GM19324 (cell line): ENCODE results near the gene TRAPPC3.
"Not testable (repeated sequence)": the region's sequence is repeated elsewhere in the genome, so short reads cannot be mapped to it uniquely, and the experiment has no call there.

Experiments
- ATAC-seq: cut with Tn5 transposase; IDR thresholded peaks from one replicate; pipeline ENCODE4 v1.9.1; 2021; ENCODE audit warnings: mild to moderate bottlenecking, moderate library complexity; ENCODE audit not compliant: unreplicated experiment, low FRiP score

Gene TRAPPC3

DNA sequence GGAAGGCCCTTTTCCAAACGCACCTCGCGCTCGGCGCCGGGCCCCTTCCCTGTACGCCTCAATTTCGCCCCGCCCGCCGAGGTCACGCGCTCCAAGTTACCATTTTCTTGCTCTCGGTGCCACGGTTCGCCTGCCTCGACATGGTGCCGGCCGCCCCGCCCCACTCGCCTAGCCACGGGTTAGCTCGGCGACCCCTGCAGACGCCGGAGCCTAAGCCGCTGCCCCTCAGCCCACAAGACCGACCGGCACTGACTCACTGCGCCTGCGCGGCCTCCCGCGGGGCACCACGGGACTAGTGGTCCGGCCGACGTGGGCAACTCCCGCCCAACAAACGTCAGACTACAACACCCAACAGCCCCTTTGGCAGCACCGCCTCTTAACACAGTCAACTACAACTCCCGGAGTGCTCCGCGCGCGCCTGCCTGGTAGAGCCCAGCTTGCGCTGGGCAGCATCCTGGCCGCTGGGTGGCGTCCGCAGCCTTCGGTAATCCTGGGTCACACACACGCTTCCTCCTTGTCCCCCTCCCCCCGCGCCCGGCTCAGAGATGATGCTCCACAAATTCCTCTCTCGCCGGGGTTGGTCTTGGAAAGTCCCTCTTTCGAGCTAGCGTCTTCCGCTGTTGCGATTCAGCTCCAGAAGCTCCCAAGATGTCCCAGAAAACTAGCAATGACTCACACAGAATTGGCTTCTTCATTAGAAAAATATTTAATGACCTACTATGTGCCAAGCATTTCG lies at the start of gene TRAPPC3:
Gene TRAPPC3, minus strand, starts transcription at position 250 of the 736 bp plus-strand sequence. Its CDS starts 108 bp downstream, at position 142.
- ATAC-seq, result peak; percentile 93

DNA sequence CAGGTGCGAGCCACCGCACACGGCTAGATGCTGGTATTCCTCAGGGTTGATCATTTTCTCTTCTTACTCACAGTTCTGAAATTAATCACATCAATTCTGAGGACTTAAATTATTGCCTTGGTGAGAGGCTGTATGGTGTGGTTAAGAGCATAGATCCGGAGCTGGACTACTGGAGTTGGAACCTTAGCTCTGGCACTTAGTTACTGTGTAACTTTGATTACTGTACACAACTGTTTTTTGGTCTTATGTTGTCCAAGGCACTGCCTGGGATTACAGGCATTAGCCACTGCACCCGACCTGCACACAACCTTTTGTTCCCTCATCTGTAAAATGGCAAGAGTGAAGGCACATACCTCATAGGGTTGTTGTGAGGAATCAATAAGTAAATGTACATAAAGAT lies 49.4 kb upstream of the TRAPPC3 start:
- no peak for ATAC-seq

DNA sequence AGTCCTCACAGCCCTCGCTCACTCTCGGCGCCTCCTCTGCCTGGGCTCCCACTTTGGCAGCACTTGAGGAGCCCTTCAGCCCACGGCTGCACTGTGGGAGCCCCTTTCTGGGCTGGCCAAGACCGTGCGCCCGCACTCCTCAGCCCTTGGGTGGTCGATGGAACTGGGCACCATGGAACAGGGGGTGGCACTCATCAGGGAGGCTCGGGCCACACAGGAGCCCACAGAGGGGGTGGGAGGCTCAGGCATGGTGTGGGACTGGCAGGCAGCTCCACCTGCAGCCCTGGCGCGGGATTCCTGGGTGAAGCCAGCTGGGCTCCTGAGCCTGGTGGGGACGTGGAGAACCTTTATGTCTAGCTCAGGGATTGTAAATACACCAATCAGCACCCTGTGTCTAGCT lies 47.5 kb upstream of the TRAPPC3 start:
- ATAC-seq, result not testable (repeated sequence)

DNA sequence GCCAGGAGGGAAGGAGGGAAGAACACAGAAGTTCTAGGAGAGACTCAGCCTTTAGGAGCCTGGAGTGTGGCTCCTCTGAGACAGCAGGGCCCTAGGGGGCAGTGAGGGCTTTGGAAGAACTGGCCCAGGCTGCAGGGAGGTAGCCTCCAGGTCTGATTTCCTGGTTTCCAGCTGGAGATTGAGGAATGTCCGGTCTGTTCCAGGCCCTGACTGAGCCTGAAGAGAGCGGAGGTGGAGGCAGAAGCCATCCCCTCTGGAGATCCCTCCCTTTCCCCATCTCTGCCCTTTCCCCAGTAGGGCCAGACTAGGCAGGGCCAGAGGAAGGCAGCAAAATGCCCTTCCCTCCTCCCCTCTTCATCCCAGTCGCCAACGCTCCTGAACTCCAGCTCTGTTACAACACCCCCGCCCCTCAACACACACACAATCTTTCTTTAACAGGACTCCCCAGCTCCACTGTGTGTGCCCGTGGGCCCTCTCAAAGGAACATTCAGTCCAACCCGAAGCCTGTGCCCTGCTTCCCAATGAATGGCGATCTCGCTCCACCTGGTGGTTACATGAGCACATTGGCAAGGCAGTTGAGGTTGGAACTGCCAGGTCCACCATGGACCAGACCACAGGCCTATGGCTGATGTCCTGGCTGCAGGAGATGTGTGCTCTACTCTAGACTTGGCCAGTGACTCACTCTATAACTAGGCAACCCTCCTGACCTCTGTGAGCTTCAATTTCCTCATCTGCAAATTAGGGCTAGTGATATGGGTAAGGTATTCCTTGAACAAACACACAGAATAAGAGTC lies 38.7 kb upstream of the TRAPPC3 start:
- ATAC-seq, result peak; percentile 62

DNA sequence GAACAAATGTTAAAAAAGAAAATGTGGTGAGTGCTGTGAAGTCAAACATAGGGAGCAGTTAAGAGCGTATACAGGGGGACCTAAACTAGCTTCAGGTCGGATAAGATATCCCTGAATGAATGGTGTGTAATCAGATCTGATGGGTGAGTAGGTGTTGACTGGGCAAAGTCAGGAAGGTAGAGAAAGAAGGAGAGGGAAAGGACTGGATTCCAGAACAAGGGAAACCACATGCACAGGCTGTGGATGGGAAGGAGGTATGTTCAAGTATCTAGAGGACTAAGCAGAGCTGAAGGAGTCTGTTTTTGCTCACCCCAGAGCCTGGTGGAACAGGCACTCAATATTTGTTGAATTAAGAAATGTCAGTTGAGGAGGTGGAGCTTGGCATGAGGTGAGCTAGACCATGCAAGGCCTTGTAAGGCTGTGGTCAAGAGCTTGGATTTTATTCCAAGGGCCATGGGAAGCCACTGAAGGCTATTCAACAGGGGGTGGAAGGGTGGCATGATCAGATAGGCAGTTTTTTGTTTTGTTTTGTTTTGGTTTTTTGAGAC lies 34.1 kb upstream of the TRAPPC3 start:
- no peak for ATAC-seq

DNA sequence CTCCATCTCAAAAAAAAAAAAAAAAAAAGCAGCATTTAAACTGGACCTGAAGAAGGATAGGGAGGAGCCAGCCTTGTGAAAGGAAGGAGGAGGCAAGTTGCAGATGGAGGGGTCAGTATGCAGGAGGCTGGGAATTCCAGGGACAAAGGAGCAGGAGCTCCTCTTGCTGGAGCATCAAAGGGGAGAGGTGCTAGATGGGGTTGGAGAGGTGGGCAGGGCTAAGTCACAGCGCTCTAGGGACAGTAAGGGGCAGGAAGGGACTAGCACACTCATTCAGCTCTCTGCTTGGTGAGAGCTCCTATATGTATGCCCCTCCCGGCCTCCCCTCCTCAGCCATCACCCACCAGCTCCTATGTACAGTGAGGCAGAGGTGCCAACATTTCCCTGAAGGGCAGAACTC lies 33.4 kb upstream of the TRAPPC3 start:
- no peak for ATAC-seq

DNA sequence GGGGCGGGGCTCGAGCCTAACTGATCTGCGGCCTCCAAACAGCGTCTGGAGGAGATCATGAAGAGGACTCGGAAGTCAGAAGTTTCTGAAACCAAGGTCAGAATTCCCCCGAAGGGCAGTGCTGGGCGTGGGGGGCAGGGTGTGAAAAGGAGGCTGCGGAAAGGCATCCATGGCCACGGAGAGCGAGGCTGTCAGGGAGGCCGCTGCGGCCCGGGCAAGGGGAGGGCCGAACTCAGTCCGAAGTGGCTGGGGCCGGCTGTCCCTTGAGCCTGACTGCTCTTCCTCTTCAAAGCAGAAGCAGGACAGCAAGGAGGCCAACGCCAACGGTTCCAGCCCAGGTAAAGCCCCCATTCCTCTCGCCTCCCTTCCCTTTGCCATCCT lies 29.9 kb upstream of the TRAPPC3 start:
- ATAC-seq, result no peak

DNA sequence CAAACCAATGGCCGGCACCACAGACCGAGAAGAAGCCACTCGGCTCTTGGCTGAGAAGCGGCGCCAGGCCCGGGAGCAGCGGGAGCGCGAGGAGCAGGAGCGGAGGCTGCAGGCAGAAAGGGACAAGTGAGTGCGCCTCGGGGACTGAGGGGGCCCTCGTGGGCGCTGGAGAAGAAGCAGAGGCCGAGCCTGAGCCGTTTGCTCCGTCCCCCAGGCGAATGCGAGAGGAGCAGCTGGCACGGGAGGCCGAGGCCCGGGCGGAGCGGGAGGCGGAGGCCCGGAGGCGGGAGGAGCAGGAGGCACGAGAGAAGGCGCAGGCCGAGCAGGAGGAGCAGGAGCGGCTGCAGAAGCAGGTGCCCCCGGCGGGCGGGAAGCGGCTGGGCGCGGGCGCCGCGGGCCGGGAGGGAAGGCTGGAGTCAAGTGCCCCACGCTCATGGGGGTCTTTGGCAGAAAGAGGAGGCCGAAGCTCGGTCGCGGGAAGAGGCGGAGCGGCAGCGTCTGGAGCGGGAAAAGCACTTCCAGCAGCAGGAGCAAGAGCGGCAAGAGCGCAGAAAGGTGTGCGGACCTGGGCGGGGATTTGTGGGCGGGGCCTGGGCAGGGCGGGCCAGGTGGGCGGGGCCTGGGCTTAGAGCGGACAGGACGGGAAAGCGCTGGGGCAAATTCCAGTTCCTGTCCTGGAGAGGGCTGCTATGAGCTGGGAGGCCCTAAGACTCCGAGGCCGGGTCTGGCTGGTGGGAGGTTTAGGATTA lies 29.4 kb upstream of the TRAPPC3 start:
- ATAC-seq, result no peak

DNA sequence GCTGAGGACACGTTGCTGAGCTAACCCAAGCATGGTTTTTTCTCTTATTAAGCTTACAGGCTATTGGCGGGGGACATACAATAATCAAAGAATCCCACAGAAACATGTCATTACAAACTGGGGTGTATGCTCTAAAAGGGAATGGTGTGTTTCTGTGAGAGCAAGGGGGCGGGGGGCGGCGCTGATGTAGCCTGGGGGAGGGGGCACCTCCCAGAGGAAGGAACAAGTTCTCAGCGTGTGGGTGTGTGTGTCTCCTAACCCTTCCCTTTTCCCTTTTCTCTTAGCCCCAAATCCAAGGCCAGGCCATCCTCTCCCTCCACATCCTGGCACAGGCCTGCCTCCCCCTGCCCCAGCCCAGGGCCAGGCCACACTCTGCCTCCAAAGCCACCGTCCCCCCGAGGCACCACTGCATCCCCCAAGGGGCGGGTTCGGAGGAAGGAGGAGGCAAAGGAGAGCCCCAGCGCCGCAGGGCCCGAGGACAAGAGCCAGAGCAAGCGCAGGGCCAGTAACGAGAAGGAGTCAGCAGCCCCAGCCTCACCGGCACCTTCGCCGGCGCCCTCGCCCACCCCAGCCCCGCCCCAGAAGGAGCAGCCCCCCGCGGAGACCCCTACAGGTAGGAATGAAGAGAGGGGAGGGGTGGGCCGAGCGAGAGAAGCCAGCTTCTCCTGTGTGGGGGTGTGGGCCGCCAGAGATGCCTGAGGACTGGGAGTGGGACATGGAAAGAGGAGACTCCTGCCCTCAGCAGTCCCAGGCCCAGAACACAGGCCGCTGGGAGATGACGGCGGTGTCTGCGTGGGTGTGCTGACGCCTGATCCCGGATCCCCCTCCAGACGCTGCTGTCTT lies 28.5 kb upstream of the TRAPPC3 start:
- ATAC-seq, result no peak

DNA sequence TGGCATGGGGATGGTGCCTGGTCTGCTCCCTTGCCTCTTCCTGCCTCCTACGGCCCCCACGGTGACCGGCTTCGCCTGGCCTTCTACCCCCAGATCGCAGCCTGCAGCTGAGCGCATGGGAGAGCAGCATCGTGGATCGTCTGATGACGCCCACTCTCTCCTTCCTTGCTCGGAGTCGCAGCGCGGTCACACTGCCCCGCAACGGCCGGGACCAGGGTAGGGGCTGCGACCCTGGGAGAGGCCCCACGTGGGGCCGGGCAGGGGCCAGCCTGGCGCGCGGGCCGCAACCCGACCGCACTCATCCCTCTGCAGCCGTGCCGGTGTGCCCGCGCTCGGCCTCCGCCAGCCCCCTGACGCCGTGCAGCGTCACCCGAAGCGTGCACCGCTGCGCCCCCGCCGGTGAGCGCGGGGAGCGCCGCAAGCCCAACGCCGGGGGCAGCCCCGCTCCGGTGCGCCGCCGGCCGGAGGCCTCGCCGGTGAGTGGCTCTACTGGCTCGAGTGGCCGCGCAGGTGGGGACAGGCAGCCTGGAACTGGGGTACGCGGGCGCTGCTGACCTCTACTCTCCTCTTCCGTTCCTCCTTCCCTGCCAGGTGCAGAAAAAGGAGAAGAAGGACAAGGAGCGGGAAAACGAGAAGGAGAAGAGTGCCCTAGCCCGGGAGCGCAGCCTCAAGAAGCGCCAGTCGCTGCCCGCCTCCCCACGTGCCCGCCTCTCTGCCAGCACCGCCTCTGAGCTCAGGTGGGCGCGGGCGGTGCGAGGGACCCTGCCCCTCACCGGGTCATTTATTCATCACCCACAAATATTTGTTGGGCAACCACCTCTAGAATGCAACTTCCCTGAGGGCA lies 27.0 kb upstream of the TRAPPC3 start:
- ATAC-seq, result no peak

DNA sequence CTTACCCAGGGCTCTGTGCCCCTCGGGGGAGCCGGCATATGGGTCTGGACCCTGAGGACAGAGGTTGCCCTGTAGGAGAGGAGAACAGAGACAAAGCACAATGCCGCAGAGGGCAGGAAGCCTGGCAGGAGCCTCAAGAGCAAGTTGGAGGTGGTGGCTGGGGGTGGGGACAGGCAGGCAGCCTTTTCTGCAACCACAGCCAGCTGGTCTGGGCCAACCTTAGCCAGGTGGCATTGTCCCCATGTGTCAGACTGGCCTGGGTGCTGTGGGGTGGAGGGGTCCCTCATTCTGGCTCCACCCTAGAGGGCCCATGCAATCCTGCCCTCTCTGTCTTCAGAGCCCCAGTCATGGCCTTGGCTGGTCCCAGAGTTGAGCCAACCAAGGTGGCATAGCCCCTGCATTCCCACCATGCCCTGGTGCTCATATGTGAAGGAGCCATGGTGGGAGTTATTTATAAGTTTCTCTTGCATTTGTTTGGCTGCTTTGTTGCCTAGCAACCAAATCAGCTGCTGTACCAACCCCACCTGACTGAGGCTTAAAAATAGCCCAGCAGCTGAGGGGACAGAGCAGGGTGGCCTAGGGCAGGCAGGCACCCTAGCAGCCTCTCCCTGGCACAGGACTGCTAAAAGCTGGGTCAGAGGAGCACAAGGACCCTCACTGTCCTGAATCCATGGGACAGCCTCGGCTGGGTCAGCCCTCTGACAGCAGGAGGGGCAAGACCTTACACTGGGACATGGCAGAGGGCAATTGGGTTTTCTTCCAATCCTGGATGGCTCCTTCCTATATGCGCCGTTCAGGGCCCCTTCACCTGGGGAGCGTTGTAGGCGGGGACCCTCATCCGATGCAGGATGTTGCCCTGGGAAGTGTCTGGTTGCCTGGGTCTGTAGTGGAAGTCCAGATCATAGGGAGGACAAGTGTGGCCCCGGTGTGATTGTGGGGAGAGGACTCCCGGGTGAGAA lies 26.1 kb upstream of the TRAPPC3 start:
- peak; percentile 48 for ATAC-seq

DNA sequence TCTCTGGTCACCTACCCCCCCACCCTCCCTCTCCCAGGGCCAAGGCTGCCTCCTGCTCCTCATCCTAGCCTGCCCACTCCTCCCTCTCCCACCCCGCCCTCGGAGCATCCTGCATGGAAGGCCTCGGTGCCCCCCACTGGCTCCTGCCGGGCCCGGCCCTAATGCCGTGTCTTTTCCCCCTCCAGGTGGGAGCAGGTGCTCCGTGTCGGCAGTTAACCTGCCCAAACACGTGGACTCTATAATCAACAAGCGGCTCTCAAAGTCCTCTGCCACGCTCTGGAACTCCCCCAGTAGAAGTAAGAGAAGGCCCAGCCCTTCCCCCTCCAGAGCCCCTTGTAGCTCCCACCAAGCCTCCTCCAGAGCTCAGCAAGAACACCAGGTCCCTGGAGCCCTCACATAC lies 25.4 kb upstream of the TRAPPC3 start:
- ATAC-seq, result no peak

DNA sequence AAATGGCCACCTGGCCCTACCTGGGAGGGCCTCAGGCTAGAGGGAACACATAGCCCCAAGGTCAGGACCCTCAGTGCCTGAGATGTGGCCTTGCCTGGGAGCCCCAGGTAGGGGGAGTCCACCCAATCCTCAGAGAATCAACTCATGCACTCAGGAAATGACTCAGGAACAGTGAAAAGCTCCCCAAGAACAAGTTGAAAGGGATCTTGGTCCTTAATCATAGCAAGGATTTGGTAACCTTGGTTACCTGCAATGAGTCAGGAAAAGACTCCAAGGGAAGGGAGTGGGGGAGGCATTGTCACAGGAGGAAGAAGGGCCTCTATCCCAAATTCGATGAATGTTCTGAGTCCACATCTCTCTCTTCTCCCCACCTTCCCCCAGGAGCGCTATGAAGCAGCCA lies 23.7 kb upstream of the TRAPPC3 start:
- no peak for ATAC-seq

DNA sequence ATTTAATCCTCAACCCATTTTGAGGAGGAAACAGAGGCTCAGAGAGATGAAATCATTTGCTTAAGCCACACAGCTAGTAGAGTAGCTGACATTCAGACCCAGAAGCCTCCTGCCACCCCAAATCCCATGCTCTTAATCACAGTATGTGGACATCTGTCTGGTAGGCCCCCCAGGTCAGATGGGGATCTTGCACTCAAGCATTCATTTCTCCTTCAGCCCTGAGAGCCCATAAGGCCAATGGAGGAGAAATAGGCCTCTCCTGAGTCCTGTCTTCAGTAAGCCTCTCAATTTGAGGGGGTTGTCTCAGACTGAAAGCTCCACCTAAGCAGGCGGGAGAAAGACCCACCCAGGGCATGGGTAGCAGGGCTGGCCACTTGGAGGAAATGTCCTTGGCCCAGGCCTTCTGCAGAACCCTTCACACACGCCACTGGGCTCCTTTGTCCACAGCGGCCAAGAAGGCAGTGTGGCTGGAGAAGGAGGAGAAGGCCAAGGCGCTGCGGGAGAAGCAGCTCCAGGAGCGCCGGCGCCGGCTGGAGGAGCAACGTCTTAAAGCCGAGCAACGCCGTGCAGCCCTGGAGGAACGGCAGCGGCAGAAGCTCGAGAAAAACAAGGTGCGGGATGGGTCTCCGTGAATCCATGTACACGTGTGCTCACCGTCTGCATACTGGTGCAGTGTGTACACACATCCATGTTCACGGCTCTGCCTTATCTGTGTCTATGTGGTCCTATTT lies 22.9 kb upstream of the TRAPPC3 start:
- no peak for ATAC-seq

DNA sequence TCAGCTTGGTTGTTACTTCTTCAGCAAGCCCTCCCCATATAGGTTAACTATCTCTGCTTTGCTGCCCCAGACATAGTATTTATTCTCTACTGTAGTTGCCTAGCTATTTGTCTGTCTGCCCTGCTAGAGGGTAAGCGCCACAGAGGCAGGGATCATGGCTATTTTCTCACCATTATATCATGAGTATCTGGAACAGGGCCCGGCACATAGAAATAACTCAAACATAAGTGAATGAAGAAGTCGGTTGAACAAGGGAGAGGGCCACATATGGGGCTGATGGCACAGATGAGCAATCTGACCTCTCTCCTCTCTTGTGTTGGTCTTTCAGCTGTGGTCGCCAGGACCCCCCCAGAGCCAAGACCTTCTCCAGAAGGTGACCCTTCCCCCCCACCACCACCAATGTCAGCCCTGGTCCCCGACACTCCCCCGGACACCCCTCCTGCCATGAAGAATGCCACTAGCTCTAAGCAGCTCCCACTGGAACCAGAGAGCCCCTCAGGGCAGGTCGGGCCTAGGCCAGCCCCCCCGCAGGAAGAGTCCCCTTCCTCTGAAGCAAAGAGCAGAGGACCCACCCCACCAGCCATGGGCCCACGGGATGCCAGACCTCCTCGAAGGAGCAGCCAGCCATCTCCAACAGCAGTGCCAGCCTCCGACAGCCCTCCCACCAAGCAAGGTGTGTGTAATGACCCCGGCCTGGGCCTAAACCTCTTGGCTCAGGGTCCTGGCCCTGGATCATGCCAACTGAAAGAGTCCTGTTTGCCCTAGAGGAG lies 21.5 kb upstream of the TRAPPC3 start:
- ATAC-seq, result no peak

DNA sequence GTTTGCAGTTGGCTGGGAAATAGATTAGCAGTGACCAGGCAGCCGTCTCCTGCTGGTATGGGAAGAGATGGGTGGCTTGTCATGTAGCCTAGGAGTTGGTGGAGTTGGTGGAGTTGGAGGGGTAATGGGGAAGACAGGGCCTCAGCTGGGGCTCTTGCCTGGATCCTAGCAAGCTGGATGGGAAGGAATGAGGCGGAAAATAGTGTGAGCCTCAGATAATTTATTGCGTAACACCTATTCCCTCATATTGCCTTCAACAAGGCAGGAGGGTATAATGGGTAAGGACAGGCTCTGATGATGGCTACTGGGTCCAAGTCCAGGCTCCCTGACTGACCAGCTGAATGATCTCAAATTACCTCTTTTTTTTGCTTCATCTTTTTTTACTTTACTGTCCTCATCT lies 19.2 kb upstream of the TRAPPC3 start:
- no peak for ATAC-seq
